ENCODE data around the gene NANOS2.

Gene NANOS2

GRCh38 chr19:45913874-45914830 lies at the start of gene NANOS2:
TSS of gene NANOS2 (minus strand) at chr19:45914778. CDS start at chr19:45914693, 85 bp downstream.
- no peak for DNase-seq (ENCODE audit: low spot score)

DNA sequence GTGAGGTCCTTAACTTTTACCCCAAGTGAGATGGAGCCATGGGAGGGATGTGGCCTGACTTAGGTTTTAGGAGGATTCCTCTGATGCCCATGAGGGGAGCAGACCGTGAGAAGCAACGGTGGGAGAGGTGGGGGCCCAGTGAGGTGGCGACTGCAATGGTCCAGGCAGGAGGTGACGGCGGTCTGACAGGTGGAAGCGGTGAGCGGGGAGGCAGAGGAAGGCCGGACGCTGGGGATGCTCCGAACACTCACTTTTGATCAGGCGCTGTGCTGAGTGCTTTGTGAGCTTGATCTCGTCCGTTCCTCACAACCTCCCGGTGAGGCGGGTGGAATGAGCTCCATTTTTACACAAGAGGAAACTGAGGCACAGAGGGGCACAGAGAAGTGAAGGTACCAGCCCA lies 47.4 kb upstream of the NANOS2 start:
- no peak for DNase-seq (ENCODE audit: low spot score)

DNA sequence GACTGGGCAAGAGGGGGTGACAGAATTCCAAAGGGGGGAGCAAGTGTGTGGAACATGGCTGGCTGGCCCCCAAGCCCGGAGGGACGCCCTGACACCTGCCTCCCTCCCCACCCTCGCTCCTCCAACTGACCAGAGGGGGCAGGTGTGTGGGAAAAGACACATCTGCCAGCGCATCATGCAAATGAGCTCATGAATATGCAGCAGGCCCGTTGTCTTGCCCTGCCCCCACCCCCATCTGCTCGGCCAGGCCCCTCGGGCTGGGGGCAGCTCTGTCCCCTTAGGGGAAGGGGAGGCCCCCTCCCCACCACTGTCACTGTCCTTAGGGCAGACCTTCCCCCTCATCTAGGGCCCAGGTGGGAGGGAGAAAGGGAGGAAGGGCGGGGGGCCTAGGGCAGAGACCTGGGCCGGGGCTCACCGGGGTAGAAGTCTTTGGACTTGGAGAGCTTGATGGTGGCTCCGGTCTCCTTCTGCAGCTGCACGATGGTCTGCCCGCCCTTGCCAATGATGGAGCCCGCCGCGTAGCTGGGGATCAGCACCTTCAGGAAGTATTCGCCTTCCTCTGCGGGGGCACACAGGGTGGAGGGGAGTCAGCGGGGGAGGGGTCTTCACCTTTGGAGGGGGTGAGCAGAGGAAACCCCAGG lies 46.1 kb upstream of the NANOS2 start:
- no peak for DNase-seq (ENCODE audit: low spot score)

- no peak for DNase-seq (ENCODE audit: low spot score)
Measured at GRCh38 chr19:45959517-45960025, 45.0 kb upstream of the NANOS2 start.

DNA sequence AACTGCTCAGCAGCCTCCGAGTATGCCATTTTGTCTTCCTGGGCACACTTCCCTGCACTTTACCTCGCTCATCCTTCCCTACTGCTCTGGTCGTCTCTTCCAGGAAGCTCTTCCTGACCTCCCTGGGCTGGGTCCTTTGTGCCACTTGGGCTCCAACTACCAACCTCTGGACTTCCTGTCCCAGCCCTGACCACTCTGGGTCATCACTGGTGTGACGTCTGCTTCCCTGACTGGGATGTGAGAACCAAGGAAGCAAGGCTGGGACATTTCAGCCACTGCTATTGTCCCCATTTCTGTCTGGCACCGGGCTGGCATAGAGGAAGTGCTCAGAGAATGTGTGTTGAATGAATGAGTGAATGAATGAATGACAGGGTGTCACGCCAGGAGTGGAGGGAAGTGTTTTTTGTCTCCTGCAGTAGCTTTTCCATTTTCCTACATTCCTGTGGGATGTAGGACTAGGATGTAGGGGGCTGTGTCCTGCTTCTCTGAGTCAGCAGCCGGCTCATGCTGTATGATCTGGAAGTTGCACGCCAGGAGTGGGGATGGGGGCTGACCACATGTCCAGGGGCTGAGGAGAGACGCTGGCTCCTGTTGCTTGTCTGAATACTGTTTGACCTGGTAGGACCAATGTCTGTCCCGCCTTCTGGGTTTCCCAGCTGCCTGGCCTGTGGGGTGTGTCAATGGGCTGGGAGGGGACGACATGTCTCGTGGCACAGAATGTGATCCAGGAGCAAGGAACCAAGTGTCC lies 44.4 kb upstream of the NANOS2 start:
- DNase-seq (ENCODE audit: low spot score) = no peak

GRCh38 chr19:45958320-45958719 lies 43.7 kb upstream of the NANOS2 start:
- DNase-seq (ENCODE audit: low spot score) = no peak

GRCh38 chr19:45955905-45956608 lies 41.5 kb upstream of the NANOS2 start:
- no peak for DNase-seq (ENCODE audit: low spot score)

- DNase-seq (ENCODE audit: low spot score) = no peak
Measured at GRCh38 chr19:45954156-45954555, 39.6 kb upstream of the NANOS2 start.

GRCh38 chr19:45953676-45954075 lies 39.1 kb upstream of the NANOS2 start:
- no peak for DNase-seq (ENCODE audit: low spot score)

DNA sequence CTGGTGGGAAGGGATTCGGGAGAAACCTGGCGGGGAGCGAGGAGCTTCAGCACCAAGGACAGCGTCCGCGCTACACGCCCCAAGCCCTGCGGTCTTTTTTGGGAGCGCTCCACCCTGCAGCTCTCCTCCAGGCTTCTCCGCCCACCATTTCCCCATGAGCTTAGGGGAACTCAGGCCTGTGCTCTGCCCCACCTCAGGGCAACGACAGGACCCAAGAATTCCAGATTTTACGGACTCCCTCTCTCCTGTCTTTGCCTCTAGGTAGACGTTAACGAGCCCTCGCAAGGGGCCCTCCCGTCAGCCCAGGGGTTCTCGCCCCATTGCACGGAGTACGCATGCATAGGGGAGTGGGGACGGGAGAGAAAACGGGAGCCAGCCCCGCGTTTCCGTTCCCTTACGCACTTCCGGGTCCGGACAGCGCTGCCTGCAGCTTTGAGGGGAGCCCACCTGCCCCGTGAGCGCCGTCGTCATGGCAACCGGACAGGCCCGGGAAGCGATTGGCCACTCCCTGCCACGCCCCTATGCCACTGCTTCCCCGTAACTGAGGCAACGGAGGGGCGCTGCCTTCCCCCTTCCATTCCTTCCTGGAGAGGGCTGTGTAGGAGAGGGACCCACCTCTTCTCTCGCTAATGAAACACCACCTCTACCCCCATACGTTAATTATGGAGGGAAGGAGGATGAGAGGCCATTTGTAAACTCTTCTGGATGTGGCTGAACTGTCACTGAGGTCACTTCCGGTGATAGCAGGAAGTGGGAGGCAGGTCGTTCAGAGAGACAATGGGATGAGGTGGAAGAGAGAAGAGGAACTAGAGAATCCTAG lies 38.3 kb upstream of the NANOS2 start:
- peak; percentile 54 for DNase-seq (ENCODE audit: low spot score)

- DNase-seq (ENCODE audit: low spot score) = no peak
Measured at GRCh38 chr19:45952341-45952685, 37.7 kb upstream of the NANOS2 start.

DNA sequence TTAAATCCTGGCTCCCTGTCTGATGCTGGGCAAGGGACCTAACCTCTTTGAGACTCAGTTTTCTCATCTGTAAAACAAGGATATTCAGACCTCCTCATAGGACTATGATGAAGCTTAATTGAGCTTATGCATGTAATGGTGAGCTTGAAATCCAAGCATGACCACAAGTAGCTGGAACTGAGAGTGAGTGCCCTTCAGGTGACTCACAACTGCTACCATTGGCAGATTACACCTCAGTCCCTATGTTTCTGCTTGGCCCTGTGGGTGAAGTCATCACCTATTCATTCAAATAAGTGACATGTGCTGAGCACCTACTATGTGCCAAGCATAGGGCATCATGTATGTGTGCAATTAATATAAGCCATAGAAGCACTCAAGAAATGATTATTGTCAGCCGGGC lies 33.3 kb upstream of the NANOS2 start:
- peak; percentile 56 for DNase-seq (ENCODE audit: low spot score)

GRCh38 chr19:45940515-45940805 lies 25.9 kb upstream of the NANOS2 start:
- DNase-seq (ENCODE audit: low spot score) = no peak

- no peak for DNase-seq (ENCODE audit: low spot score)
Measured at GRCh38 chr19:45939792-45940514, 25.4 kb upstream of the NANOS2 start.

DNA sequence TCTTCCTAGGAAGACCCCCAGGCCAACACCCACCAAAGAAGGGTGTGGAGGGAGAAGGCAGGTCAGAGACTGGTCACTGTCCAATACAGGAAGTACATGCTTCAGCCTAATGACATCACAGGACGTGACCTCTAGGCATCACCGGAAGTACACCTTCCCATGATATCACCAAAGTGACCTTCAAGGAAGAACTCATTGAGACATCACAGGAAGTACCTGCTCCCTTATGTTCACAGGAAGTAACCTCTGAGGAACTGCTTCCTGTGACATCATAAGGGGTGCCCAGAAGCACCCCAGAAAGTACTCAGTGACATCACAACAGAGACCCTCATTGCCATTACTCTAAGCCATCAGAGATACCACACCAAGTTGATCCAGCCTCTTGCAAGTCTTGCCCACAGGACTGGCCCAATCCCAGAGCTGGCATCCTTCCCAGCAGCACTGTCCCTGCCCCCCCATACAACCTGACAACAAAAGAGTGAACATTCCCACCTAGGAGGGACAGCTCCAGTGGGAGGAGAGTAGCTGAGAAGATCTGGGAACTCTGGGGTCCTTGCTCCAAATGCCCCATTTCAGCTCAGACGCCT lies 24.2 kb upstream of the NANOS2 start:
- peak; percentile 50 for DNase-seq (ENCODE audit: low spot score)

- DNase-seq (ENCODE audit: low spot score) = no peak
Measured at GRCh38 chr19:45935267-45935666, 20.7 kb upstream of the NANOS2 start.

GRCh38 chr19:45934551-45935230 lies 20.1 kb upstream of the NANOS2 start:
- DNase-seq (ENCODE audit: low spot score) = no peak

DNA sequence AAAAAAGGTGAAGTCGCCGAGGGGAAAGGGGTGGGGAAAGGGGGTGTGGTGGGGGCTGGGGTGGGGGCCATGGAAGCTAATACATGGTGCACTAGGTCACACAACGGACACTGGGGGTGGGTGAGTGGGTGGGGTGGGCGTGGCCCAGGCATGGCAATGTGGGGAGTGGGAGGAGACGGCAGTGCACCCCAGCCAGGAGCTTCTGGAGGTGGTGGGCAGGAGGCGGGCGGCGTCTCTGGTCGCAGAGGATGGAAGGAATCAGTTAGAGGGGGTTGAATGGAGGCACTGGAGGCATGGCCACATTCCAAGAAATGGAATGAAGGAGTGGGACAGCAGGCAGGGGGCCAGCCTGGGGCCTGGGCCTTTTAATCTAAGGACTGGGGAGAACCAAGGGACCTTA lies 19.2 kb upstream of the NANOS2 start:
- no peak for DNase-seq (ENCODE audit: low spot score)

GRCh38 chr19:45931055-45931454 lies 16.5 kb upstream of the NANOS2 start:
- DNase-seq (ENCODE audit: low spot score) = no peak

DNA sequence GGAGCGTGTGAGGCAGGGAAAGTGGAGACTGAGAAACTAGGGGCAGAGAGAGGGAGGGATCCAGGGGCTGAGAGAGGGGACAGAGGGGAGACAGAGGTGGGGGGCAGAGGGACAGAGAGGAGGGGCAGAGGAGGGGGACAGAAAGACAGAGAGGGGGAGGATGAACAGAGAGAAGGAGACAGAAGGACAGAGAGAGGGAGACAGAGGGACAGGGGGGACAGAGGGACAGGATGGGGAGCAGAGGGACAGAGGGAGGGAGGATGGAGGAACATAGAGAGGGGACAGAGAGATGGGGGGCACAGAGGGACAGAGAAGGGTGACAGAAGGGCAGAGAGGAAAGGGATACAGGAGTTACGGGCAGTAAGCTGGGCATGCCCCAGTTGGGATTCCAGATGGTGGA lies 14.7 kb upstream of the NANOS2 start:
- DNase-seq (ENCODE audit: low spot score) = no peak

Measured in RKO (cell line).